HG02970 (cell line): ENCODE results near the gene SLC47A1.
"Not testable (repeated sequence)": the region's sequence is repeated elsewhere in the genome, so short reads cannot be mapped to it uniquely, and the experiment has no call there.

Source experiments
- ATAC-seq: cut with Tn5 transposase; IDR thresholded peaks from one replicate; pipeline ENCODE4 v1.9.1; 2021; ENCODE audit warnings: mild to moderate bottlenecking, moderate library complexity, moderate number of reproducible peaks; ENCODE audit not compliant: unreplicated experiment, low FRiP score

SLC47A1 gene

DNA sequence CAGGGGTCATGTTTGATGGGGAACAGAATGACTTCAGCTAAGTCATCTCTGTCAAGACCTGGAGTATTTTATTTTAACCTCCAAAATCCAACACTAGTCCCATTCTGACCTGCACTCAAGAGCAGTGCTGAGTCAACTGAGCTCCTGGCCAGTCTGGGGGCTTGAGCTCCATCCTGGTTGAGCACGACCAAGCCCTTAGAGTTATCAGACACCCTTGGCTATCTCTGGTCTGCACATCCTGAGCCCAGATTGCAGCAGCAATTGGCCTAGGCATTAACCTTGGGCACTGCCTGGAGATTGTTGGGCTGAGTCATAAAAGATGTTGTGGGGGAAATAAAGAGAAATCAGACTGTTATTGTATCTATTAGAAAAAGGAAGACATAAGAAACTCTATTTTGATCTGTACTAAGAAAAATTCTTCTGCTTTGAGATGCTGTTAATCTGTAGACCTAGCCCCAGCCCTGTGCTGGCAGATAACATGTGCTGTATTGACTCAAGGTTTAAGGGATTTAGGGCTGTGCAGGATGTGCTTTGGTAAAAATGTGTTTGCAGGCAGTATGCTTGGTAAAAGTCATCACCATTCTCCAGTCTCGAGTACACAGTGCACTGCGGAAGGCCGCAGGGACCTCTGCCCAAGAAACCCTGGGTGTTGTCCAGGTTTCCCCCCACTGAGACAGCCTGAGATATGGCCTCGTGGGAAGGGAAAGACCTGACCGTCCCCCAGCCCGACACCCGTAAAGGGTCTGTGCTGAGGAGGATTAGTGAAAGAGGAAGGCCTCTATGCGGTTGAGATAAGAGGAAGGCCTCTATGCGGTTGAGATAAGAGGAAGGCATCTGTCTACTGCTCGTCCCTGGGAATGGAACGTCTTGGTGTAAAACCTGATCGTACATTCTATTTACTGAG lies 14.0 kb upstream of the SLC47A1 start:
- not testable (repeated sequence) for ATAC-seq

DNA sequence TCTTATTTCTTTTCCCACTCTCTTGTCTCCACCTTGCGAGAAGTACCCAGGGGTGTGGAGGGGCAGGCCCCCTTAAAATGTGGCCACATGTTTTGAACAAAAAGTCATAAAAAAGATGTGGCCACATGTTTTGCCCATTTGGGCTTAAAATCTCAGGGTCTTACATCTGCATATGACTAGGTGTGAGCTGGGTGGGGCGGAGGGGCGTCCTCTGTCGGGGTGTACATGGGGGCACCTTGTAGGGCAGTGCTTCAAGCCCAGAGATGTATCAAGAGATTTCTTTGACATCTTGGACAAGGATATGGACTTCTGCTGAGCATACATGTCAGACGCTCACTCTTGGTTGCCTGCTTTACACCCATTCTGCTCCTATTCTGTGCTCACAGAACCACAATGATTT lies 13.0 kb upstream of the SLC47A1 start:
- ATAC-seq, result no peak

DNA sequence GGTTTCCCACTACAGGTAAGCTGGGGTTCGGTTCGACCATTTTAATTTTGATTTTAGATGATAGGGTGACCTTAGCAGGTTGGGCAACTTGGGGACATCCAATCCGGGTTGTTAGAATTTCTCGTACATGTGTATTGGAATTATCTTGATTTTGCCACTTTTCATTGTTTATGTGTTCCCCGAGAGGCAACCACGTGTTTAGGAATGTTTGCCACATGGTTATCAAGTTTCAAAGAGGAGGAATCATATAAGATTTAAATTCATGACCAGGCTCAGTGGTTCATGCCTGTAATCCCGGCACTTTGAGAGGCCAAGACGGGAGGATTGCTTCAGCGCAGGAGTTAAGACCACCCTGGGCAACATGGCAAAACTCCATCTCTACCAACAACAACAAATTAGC lies 10.0 kb upstream of the SLC47A1 start:
- no peak for ATAC-seq

DNA sequence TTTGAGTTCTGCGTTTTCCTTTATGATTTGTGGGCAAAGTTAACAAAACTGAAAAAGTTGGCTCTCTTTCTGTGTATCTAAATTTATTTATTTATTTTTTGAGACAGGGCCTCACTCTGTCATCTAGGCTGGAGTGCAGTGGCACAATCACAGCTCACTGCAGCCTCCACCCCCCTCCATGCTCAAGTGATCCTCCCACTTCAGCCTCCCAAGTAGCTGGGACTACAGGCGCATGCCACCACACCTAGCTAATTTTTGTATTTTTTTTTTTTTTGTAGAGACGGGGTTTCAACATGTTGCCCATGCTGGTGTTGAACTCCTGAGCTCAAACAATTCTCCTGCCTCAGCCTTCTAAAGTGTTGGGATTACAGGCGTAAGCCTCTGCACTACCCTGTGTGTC lies 6.7 kb upstream of the SLC47A1 start:
- ATAC-seq, result not testable (repeated sequence)

DNA sequence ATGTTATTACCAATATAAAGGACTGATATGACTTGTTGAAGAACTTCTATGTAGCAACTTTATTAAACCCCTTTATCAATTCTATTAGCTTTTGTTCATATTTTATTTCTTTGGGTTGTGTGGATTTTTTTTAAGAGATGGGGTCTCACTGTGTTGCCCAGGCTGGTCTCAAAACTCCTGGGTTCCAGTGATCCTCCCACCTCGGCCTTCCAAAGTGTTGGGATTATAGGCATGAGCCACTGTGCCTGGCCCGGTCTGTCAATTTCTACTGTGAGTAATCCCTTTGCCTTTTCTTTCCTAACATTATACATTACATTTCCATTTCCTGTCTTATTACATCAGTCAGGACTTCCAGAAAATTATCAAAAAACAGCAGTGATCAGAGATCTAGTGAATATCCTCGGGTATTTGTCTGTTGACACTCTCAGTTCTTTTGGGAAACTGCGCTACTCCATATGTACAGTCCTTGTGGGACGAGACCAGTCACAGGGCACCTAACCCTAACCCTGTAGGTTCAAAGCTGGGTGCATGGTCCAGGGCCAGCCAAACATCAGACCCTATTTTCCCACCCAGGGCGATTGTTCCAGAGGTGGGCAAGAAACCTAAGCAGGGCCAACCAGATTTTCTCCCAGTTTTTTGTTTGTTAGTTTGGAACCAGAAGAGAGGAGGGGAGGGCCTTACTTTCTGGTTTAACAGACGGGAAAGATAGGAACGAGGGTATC lies 1.7 kb upstream of the SLC47A1 start:
- no peak for ATAC-seq

DNA sequence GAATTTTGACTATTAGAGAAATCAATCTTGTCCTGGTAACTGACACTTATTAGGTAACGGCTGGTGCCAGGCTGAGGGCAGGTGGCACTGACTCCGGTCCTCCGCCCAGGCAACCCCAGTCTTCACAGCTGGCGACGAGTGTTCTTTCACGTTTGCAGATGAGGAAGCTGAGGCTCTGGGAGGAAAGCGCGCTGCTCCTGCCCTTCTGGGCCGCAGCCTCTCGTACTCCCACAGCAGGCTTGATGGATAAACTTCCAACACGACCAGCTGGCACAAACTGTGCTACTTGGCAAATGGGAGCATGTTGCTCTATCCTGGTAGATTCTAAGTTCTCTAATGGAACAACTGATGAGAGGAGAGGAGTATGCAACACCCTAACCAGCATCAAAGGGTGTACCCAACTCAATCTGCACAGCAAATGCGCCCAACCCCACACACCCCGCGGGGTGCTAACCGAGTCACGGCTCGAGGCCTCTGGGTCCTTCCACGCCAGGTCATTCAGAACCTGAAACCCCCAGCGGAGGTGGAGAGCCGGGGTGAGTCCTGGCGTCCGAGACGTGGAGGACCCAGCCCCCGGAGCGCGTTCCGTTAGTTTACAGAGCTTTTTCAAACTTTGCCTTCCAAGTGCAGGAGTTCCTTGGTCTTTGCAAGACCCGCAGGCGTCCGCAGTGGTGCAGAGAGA lies 477 bp upstream of the SLC47A1 start:
- no peak for ATAC-seq

DNA sequence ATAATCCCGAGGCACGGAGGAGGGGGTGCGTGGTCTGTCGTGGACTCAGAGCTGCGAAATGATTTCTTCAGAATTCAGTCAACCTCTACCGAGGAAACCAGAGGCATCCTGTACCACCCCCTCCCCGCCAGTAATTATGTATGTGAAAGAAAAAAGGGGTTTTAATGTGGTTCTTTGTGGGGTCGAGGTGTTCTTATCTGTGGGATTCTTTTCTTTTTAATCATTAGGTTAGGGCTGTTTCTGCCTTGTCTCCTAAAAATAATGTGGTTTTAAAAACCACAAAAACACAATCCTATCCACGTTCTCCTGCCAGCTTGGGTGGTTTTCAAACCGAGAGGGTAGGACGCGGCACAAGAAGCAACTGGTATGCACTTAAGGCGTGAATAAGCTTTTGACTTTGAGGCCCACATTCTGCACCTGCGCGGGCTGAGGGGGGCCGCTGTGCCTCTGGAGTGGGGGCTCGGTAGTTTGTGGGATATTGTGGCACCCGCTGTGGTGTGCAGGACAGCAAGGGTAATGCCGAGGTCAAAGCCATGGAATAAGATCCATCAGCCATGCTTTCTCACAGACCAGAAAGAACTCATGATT lies 1.0 kb downstream of the SLC47A1 start:
- no peak for ATAC-seq

DNA sequence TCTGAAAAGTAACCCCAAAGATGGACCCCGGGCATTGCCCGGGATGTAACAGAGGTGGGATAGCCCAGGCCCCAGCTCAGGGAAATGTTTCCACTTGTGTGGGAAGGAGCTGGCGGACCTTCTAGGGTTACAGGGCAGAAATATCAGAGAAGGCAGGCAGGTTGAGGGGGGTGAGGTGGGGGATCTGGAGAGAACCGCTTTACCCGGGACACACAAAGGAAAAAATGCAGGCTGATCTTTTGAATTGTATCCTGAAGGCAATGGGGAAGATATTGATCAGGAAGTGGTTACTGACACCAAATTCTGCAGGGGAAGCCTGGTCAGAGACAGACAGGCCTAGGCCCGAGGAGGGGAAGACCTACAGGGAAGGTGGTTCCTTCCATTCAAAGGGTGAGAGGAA lies 3.5 kb downstream of the SLC47A1 start:
- ATAC-seq, result no peak

DNA sequence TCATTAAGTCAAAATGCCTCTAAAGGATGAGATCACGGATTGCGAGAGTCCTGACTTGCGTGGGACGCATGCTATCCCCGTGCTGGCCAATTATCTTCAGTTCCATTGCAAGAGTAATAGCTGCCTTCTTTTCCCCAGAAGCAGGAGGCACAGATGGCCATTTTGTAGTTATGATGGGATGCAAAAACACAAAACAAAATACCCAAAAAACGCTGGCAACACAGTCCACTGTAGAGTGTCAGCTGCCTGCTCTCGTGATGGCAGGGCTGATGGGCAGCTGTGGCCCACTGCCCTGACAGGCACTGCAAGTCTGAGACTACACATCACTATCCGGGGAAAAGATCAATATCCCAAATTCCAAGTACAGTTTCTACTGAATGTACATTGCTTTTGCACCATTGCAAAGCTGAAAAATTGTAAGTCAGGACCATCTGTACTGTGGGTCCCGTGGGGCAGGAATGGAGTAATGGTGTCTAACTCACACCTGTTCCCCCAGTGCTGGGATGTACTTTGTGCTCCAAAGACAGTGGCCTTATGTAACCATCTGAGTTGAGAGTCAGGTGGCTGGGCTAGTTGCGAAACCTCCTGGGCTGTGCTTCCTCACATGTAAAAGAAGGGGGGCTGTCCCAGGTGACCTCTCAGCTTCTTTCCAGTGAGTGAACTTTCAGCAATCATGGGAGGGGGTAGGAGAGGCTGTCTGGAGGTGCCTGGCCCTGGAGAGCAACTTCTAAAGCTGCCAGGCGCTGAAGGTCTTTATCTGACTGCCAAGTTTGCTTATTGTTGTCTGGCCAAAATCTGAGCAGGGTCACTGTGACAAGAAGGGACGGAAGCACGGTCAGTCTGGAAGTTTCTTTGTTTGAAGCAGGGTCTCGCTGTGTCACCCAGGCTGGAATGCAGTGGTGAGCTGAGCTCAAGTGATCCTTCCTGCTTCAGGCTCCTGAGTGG lies 4.7 kb downstream of the SLC47A1 start:
- ATAC-seq, result no peak

DNA sequence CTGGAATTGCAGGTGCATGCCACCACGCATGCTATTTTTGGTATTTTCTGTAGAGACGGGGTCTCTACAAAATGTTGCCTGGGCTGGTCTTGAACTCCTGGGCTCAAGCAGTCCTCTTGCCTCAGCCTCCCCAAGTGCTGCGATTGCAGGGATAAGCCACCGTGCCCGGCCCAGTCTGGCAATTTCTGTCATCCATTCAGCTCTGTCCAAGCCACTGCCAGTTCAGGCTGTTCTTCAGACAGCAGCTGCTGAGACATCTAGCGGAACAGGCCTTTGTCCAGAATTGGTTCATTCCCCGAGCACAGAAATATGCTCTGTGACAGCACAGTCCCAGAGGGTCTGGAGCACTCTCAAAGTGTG lies 5.4 kb downstream of the SLC47A1 start:
- no peak for ATAC-seq

DNA sequence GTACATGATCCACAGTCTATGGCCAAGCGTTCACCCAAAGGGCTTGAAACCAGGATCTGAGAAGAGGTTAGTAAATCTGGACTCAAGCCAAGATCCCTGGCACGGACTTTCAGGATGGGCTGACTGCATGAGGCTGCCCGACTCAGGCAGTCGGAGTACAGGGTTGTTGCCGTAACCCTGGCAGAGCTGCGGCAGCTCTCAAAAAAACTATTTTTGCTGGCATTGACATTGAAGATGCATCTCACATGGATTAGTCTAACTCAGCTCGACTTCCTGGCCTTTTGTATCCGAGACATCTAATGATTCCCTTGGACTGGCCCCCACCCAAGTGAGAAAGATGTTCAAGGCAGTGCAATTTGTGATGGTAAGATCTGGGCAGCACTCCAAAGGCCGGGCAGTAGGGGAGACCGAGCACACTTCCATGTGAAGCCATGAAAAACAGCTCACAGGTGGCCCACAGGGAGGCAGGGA lies 6.2 kb downstream of the SLC47A1 start:
- ATAC-seq, result no peak

DNA sequence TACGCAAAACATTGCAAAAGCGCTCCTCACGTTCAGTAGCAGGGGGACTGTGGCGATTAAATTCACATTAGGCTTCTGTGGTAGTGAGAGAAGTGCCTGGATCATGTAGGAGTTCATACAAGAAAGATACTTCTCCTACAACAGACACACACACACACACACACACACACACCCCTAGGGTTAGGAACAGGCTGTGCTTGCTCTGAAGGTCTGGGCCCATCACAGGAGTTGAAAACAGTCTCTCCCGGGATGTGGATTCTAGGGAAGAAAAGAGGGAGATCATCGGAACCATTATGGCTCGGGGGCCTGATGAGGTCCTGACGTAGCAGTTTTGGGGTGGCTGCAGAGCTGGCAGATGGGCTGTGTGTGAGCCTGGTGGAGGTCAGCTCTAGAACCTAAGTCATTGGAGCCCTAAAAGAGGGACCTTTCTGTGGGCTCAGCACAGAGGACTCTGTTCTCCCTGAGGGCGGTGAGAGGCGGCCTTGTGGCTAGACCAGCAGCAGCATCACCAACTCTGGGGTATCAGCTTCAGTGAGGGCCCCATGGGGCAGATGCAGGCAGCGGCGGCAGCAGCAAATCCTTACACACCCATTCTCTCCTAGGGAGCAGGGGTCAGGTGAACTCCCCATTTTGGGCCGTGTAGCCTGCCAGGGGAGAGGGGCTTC lies 7.2 kb downstream of the SLC47A1 start:
- ATAC-seq, result no peak

DNA sequence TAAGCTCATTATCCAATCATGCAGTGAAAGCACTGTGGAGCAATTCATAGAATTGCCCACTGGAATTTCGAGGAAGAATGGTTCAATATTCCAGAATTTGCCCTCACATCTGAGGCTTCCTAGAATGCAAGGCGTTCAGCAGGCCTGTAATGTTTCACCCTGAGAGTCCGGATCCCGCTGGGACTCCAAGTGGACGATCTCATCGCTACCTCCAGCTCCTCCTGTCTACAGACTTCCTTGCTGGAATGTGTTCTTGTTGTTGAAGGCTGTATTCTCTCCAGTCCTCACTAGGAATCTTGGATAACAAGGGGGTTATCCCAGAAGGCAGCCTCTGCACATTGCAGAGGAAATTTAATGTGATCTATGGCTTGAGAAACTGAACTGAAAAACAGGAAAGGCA lies 7.8 kb downstream of the SLC47A1 start:
- ATAC-seq, result no peak

DNA sequence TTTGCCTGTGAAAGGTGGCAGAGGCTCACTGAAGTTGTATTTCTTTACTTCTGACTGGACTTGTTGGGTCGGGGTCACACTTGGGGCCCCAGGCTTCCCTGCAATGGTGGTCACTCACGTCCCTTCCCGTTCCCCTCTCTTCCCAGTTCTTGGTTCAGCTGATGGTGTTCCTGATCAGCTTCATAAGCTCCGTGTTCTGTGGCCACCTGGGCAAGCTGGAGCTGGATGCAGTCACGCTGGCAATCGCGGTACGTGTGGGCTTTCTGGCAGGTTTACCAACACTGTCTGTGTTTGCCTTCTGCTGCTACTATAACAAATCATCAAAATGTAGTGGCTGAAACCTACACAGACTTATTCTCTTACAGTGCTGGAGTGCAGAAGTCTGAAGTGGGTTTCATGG lies 8.6 kb downstream of the SLC47A1 start:
- no peak for ATAC-seq

DNA sequence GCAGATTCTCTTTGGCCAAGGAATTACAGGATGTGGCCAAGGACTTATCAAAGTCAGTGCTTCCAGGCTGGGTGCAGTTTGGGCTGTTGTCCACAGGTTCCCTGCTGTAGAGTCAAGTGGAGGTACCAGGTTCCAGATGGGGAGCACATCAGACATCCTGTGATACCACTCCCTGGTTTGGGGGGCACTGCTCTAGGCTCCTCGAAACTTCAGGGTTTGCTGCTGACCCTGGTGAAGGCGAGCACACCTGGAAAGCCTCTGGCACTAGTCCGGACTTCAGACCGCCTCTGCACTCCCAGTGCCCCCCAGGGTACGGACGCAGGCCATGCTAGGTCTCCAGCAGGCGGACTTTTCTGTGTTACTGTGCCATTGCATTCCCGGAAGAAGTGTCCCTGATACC lies 10.7 kb downstream of the SLC47A1 start:
- no peak for ATAC-seq

DNA sequence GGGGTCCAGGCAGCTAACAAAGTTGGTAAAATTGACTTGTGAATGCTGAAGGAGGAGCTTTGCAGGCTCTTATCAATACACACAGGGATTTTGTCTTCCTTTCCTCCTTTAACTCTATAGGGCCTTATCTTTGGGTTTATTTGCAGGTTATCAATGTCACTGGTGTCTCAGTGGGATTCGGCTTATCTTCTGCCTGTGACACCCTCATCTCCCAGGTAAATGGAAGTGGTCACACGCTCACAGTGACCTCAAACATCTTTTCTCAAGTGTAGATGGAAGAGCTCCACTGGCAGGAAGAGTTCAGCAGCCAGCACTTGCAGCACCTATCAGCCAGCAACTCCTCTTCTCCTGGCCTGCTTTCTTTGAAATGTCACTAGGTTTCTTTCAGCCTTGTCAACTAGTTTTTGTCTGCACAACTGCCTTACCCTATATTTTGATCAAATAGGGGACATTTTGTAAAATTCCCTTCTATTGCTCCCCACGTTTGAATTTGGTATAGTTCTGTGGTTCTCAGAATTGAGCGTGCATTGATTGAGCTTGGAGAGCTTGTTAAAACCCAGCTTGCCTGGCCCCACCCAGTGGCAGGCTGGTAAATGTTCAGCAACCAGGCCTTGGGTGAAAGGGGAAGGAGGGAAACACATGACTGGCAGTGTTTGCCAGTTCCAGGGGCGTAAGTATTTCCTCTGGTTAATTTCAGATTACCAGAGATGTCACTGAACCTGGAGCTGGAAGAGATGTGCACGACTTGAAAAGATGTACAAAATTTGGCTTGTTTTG lies 12.8 kb downstream of the SLC47A1 start:
- no peak for ATAC-seq

DNA sequence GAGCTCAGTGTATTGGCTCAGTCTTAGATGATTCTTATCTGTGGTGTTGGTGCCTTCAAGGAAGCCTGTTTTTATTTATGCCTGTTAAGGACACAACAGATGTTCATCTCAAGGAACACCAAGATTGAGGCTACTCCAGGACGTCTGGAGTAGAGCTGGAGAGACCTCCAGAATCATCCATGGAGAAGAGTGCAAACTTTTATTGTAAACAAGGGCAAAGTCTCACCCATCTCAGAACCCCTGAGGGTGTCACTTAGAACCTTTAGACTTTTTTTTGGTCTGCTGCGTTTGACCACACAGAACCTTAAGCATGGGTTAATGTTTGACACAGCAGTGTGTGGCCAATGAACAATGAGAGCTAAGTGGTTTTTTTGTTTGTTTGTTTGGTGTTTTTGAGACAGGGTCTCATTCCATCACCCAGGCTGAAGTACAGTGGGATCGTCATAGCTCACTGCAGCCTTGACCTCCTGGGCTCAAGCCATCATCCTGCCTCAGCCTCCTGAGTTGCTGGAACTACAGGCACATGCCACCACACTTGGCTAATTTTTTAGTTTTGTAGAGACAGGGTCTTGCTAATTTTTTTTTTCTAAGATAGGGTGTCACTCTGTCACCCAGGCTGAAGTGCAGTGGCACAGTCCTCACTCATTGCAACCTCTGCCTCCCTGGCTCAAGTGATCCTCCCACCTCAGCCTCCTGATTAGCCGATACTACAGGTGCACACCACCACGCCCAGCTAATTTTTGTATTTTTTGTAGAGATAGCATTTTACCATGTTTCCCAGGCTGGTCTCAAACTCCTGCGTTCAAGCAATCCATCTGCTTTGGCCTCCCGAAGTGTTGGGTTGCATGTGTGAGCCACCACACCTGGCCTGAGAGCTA lies 16.3 kb downstream of the SLC47A1 start:
- no peak for ATAC-seq

DNA sequence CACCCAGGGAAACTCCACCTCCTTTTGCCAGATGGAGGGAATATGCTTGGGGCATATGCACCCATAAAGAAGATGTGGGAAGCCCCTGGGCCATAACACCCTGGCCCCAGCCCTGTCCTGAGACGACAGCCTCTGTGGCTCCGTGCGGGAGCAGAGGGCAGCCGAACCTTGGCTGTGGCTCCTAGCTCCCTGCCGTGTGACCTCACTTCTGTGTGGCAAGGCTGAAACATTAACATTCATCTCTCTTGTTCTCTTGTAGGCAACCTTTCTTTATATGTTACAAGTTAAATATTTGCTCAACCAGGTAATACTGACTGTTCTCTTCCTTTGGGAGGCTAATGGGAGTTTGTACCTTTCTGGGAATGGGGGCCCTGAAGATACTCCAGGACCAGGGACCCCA lies 17.5 kb downstream of the SLC47A1 start:
- no peak for ATAC-seq
